NCI-H774 (cell line): Measurements from ENCODE around the gene MALL.
"Not testable (repeated sequence)": the region's sequence is repeated elsewhere in the genome, so short reads cannot be mapped to it uniquely, and the experiment has no call there.

Experiments used
- DNase-seq: peaks from one replicate; lab custom pipeline; 2025; lab: John Stamatoyannopoulos, UW

The MALL gene

GRCh38 chr2:110120171-110121051 is 4.8 kb upstream of the MALL start:
- no peak for DNase-seq

GRCh38 chr2:110116033-110116710 is 550 bp upstream of the MALL start:
- no peak for DNase-seq

- DNase-seq: no peak
Observed at GRCh38 chr2:110114831-110115255, 779 bp downstream of the MALL start.

GRCh38 chr2:110113961-110114591 is 1.5 kb downstream of the MALL start:
- DNase-seq: no peak

- DNase-seq: not testable (repeated sequence)
Observed at GRCh38 chr2:110108291-110108690, 7.3 kb downstream of the MALL start.

- DNase-seq: no peak
Observed at GRCh38 chr2:110107092-110108079, 8.2 kb downstream of the MALL start.

- no peak for DNase-seq
Observed at GRCh38 chr2:110106642-110107041, 9.0 kb downstream of the MALL start.

- no peak for DNase-seq
Observed at GRCh38 chr2:110105608-110106467, 9.8 kb downstream of the MALL start.

GRCh38 chr2:110105183-110105582 is 10.4 kb downstream of the MALL start:
- DNase-seq: no peak

- DNase-seq: no peak
Observed at GRCh38 chr2:110104025-110104771, 11.4 kb downstream of the MALL start.

GRCh38 chr2:110103061-110103961 is 12.3 kb downstream of the MALL start:
- DNase-seq: no peak

- DNase-seq: no peak
Observed at GRCh38 chr2:110101901-110102803, 13.5 kb downstream of the MALL start.

- peak; percentile 86 for DNase-seq
Observed at GRCh38 chr2:110101280-110101844, 14.3 kb downstream of the MALL start.

- DNase-seq: not testable (repeated sequence)
Observed at GRCh38 chr2:110100880-110101279, 14.7 kb downstream of the MALL start.

- no peak for DNase-seq
Observed at GRCh38 chr2:110100480-110100879, 15.1 kb downstream of the MALL start.

GRCh38 chr2:110099471-110100225 is 16.0 kb downstream of the MALL start:
- DNase-seq: no peak

GRCh38 chr2:110099038-110099425 is 16.6 kb downstream of the MALL start:
- DNase-seq: no peak
